HG02852 (cell line): Measurements from ENCODE around the gene PDP2.

Experiments used
- ATAC-seq: cut with Tn5 transposase; IDR thresholded peaks from one replicate; pipeline ENCODE4 v1.9.1; 2021; ENCODE audit warnings: mild to moderate bottlenecking, moderate library complexity; ENCODE audit not compliant: unreplicated experiment

PDP2 gene

DNA sequence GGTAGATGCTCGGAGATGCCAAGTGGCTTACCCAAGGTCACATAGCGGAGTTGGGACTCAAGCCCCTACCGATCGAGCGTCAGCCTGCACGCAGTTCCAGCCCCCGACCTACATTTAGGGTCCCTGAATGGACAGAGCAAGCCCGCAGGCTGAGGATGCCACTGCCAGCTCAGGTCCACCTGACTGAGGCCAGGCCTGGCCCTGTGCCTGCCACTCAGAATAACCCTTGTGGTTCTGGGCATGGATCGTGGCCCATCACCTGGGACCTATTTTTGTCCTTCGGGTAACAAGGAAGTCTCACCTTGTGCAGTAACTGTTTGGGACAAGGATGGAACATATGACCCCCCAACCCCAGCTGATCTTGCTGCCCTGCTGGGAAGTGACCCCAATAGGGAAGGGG is 21.3 kb downstream of the PDP2 start:
- no peak for ATAC-seq

- ATAC-seq = no peak
Measured at GRCh38 chr16:66902648-66903543, 22.6 kb downstream of the PDP2 start.

GRCh38 chr16:66903544-66904427 is 23.5 kb downstream of the PDP2 start:
- ATAC-seq = no peak

DNA sequence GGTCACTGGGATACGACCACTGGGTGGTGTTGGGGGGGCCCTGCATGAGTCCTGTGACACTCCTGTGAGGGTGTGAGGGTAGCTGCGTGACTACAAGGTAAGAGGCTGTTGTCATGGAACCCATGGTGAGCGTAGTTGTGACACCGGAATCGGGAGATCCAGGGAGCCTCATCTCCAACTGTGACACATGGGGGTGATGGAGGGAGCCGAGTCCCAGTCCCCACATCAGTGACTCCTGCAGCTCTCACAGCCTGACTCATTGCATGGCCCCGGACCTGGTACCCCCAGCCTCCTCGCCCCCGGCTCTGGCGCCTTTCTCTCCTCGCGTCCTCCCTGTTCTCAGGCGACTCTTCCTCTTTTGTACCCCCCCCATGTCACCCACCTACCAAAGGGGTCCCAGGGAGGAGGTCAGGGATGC is 24.1 kb downstream of the PDP2 start:
- no peak for ATAC-seq

DNA sequence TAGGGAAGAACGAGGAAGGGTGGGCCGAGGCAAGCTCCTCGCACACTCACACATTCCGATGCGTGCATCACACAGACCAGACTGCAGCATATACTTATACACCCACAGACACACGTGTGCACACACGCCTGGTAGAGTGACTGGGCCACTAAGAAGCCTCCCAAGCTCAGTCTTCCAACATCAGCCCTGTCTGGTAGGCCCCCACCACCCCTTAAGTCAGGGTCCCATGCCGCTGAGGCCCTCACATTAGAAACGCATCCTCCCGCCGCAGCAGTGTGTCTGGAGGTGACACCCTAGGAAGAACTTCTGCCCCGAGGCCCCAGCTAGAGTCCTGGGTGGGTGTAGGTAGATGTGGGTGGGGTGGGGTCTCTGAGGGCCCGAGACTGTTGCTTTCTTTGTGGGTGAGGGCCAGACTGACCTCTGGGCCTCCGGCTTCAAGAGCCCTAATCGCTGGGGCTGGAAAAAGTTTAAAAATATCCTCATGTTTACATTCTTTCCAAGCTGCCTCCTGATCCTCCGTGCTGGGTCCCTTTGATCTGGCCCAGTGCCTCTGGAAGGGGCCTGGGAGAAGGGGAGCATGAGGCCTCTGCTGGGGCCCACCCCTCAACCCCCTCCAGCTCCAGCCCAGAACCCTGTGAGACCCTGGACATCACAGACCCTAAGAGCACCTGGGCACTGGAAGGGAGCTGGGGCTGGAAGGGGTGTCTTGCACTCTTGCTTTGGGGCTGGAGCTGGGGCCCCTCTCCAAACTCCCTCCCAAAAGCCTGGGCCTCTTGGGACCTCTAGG is 24.7 kb downstream of the PDP2 start:
- ATAC-seq = no peak

- no peak for ATAC-seq
Measured at GRCh38 chr16:66905633-66906539, 25.6 kb downstream of the PDP2 start.

DNA sequence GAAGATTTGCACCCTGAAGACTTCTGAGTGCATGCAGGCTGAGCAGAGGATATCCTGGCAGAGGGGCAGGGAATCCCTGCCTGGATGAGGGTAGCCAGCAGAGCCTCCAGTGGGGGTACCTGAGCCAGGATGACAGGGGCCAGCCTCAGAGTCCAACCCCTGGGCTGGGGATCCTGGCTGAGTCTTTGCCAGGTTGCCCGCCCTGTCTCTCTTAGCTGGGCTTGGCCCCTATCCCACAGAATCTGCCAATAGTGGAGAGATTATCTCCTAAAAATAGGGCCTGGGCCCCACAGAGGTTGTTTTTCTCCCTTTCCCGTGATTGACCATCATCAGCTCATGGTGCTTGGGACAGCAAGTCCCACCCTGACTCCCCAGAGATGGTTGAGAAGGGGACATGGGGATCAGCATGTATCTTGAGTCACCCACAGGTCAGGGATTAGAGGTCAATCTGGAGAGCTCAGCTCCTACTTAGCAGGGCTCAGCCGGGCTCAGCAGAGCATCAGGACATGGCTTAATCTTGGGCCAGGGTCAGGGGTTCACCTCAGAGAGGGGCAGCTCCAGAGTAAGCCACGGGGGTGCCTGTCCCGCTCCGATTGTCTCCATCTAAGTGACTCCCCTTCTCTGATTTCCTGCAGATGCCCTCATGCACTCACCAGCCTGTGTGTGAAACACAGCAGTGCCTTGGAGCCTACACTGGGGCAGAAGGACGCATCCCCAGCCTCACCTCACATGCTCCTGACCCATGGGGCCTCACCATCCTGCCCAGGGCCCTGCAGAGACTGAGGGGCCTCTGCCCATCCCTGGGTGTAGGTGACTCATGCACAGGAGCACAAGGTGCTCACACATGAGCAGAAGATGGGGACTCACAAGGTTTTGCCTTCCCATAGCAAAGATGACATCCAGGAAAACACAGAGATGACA is 26.9 kb downstream of the PDP2 start:
- ATAC-seq = no peak

- ATAC-seq = no peak
Measured at GRCh38 chr16:66908116-66908515, 27.8 kb downstream of the PDP2 start.

GRCh38 chr16:66908762-66909559 is 28.6 kb downstream of the PDP2 start:
- no peak for ATAC-seq

- no peak for ATAC-seq
Measured at GRCh38 chr16:66910175-66910940, 30.0 kb downstream of the PDP2 start.

- no peak for ATAC-seq
Measured at GRCh38 chr16:66911112-66911511, 30.8 kb downstream of the PDP2 start.

DNA sequence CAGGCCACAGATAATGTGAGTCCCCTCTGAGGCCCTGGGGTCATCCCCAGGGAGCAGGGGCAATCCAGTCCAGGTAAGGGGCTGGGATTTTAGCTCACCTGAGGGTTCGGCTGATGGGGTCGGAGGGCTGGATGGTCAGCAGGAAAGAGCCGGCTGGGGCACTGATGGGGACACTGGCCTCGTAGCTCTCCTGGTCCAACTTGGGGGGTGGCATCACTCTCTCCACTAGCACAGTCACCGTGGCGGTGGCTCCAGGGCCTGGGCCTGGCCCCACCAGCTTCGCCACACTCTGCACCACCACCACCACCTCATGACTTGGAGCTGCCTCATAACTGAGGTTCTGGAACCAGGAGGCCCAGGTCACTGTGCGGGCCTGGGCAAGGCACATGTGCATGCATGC is 31.5 kb downstream of the PDP2 start:
- no peak for ATAC-seq

- no peak for ATAC-seq
Measured at GRCh38 chr16:66913081-66913480, 32.8 kb downstream of the PDP2 start.

DNA sequence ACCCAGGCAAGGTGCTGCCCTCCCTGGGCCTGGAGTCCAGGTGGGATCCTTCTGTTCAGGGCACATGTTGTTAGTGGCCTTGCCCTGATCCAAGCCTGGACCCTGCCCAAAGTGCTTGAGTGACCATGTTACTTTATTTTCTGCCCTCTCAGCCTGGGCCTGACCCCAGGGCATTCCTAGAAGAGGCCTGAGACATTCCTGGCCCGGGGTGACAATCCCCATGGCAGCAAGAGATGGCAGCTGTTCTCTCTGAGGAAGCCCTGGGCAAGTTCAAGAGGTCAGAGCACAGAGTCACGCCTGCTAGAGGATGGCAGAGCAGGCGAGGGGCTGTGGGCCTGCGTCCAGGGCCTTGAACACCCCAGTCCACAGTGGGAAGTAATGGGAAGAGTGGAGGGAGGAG is 33.4 kb downstream of the PDP2 start:
- no peak for ATAC-seq

DNA sequence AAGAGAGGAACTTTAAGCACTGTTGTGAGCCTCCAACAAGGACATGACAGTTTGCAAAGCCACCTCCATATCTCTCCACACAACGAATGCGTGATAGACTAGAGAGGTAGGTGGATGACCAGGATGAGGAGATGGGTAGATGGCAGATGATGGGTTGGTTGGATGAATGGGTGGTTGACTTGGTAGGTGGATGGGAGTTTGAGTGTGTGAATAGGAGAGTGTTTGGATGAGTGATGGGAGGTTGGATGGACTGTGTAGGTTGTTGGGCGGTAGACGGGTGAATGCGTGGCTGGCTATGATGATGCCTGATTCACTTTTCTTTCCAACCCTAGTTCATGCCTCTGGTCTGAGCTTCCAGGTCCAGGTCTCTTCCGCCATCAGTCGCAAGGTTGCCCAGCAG is 34.2 kb downstream of the PDP2 start:
- no peak for ATAC-seq

- no peak for ATAC-seq
Measured at GRCh38 chr16:66915041-66915440, 34.7 kb downstream of the PDP2 start.

DNA sequence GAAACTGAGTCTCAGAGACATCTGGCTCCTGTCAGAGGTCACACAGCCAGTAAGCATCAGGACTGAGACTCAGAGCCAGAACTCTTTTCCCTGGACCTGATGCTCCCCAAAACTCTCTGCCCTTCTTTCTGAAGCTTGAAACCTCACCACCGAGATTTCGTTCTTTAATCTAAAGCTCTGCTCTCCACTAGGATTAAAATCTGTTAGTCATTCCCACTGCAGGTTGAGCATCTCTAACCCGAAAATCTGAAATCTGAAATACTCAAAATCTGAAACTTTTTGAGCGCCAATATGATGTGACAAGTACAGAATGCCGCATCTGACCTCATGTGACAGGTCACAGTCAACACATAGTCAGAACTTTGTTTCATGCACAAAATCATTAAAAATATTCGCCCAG is 36.2 kb downstream of the PDP2 start:
- no peak for ATAC-seq
